ENCODE measurements around the gene SLC2A4RG. TPM values are rescaled to one million over a fixed set of nuclear protein-coding genes. Genes with fewer than 3 reads are reported as not detected.
A peak's percentile ranks its signal among the peaks of the same experiment; 100 is the strongest.
"Not testable (repeated sequence)": the region's sequence is repeated elsewhere in the genome, so short reads cannot be mapped to it uniquely, and the experiment has no call there.

Gene SLC2A4RG
- total RNA-seq, 1 experiment from 2014 or later, result 18.6 TPM

DNA sequence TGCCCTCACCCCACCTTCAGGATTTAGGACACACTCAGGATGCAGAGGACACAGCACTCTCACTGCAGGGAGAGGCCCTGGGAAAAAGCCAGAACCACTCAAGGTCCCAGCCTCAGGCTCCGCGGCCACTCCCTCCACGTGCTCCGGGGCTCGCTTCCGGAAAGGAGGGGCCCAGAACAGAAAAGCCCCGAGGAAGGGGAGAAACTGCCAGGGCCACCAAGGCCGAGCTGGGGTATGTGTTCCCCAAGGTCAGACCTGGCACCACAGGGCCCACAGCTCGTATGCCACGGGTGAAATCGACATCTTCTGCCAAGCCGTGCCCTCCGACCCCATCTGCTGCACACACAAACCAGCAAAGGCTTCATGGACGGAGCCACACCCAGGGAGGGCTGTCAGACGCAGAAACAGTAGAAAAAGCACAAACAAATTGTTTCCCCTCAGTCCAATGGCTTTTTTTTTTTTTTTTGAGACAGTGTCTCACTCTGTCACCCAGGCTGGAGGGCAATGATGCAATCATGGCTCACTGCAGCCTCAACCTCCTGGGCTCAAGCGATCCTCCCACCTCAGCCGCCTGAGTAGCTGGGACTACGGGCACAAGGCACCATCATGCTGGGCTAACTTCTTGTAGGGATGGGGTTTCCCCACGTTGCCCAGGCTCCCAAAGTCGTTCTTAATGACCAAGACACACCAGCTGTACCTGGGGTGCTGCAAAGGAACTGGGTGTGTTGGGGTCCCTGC lies 33.4 kb downstream of the SLC2A4RG start:
- no peaks in the 10 kb centered on the region for H3K9me3 ChIP-seq (ENCODE audit: low read length)
- no peaks in the 10 kb centered on the region for H3K4me1 ChIP-seq (ENCODE audit: low read length)
- H3K36me3 ChIP-seq (ENCODE audit: insufficient read depth, low read length), result no peaks in the 10 kb centered on the region
- H3K4me2 ChIP-seq (ENCODE audit: low read depth, low read length, poor library complexity, severe bottlenecking), result no peak overlapping the region
- no peaks in the 10 kb centered on the region for H4K20me1 ChIP-seq (ENCODE audit: insufficient read depth, low read depth, low read length)
- H3K79me2 ChIP-seq (ENCODE audit: low read length), result no peaks in the 10 kb centered on the region
- H3K4me3 ChIP-seq (ENCODE audit: low read length), result no peak overlapping the region
- no peak for DNase-seq
- no peak overlapping the region for H3K9ac ChIP-seq (ENCODE audit: low read length)
- no peak overlapping the region for H3K27ac ChIP-seq (ENCODE audit: low read length)
- H3K9me2 ChIP-seq (replicated peaks; ENCODE audit: insufficient read depth, low read length), result no peaks in the 10 kb centered on the region
- no peak overlapping the region for H2AFZ ChIP-seq (ENCODE audit: low read length)
- no peaks in the 10 kb centered on the region for H3K27me3 ChIP-seq (ENCODE audit: low read length)

GRCh38 chr20:63773571-63774241 lies 34.1 kb downstream of the SLC2A4RG start:
- no peak overlapping the region for H3K9ac ChIP-seq (ENCODE audit: low read length)
- no peak overlapping the region for H3K27ac ChIP-seq (ENCODE audit: low read length)
- no peaks in the 10 kb centered on the region for H3K27me3 ChIP-seq (ENCODE audit: low read length)
- no peaks in the 10 kb centered on the region for H4K20me1 ChIP-seq (ENCODE audit: insufficient read depth, low read depth, low read length)
- no peak for DNase-seq
- H3K4me2 ChIP-seq (ENCODE audit: low read depth, low read length, poor library complexity, severe bottlenecking), result no peak overlapping the region
- no peaks in the 10 kb centered on the region for H3K79me2 ChIP-seq (ENCODE audit: low read length)
- H3K9me3 ChIP-seq (ENCODE audit: low read length), result no peaks in the 10 kb centered on the region
- no peak overlapping the region for H3K4me3 ChIP-seq (ENCODE audit: low read length)
- H2AFZ ChIP-seq (ENCODE audit: low read length), result no peak overlapping the region
- H3K4me1 ChIP-seq (ENCODE audit: low read length), result no peaks in the 10 kb centered on the region
- H3K36me3 ChIP-seq (ENCODE audit: insufficient read depth, low read length), result no peaks in the 10 kb centered on the region
- H3K9me2 ChIP-seq (replicated peaks; ENCODE audit: insufficient read depth, low read length), result no peaks in the 10 kb centered on the region

DNA sequence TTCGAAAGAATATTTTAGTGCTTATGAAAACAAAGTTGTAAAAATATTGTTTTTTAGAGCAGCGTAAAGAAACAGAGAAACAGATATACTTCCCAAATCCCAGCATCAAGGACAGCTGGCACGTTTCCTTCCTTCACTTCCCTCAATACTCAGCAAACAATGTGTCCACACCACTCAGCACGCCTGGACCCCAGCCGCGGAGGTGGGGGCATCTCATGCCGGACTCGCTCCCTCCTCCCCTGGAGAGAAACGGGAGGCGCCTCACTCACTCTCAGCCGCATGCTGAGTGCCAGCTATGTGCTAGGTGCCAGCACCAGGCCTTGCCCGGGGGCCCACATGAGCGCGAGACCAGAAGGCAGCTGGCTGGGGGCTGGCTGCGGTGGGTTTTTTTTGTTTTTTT lies 34.7 kb downstream of the SLC2A4RG start:
- Histone ChIP-seq H3K27ac (ENCODE audit: low read length) (no peak overlapping the region), H2AFZ (ENCODE audit: low read length) (no peak overlapping the region), H3K4me2 (ENCODE audit: low read depth, low read length, poor library complexity, severe bottlenecking) (no peak overlapping the region), H3K27me3 (ENCODE audit: low read length) (no peaks in the 10 kb centered on the region), H3K9me3 (ENCODE audit: low read length) (no peaks in the 10 kb centered on the region), H3K9ac (ENCODE audit: low read length) (no peak overlapping the region), H3K9me2 (replicated peaks; ENCODE audit: insufficient read depth, low read length) (no peaks in the 10 kb centered on the region), H3K4me3 (ENCODE audit: low read length) (no peak overlapping the region), H4K20me1 (ENCODE audit: insufficient read depth, low read depth, low read length) (no peaks in the 10 kb centered on the region), H3K36me3 (ENCODE audit: insufficient read depth, low read length) (no peaks in the 10 kb centered on the region), H3K4me1 (ENCODE audit: low read length) (no peaks in the 10 kb centered on the region), H3K79me2 (ENCODE audit: low read length) (no peaks in the 10 kb centered on the region)
- no peak for DNase-seq

DNA sequence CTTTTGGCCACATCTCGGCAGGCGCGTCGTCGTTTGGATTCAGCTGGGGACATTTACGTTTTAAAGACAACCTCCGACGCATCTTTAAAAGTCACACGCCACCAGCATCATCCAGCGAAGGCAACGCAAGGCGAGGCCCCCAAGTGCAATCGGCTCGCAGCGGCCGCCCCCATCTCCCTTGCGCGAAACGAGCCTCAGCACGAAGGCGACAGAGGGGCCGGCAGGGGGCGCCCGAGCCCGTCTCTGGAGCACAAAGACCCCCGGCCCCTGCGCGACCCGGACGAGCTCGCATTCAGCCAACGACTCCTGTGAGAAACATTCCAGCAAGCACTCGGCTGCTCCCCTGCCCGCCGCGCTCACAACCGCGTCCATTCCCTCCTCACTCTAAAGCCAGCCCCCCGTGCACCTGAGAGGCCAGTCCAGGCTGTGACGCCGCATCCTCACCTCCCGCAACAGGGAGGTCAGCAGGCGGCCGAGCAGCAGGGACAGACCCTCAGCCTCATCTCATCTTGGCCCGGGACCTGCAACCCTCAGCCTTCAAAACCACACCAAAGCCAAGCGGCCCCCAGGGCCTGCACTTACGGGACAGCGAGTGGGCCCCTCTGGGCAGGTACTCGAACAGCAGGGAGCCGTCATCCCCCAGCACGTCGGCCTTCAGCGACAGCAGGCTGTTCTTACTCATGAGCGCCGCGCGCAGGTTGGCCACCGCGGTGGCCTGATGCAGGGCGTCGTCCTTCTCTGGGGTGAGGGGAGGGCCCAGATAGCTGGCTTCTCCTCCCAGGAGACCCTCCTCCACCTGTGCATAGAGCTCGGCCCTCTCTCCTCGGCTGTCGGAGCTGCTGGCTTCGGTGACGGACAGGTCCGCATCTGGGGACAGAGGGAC lies 35.8 kb downstream of the SLC2A4RG start:
- no peak overlapping the region for H2AFZ ChIP-seq (ENCODE audit: low read length)
- no peaks in the 10 kb centered on the region for H3K79me2 ChIP-seq (ENCODE audit: low read length)
- peak; percentile 57 for DNase-seq
- no peak overlapping the region for H3K4me3 ChIP-seq (ENCODE audit: low read length)
- H3K4me1 ChIP-seq (ENCODE audit: low read length), result no peaks in the 10 kb centered on the region
- H3K9me3 ChIP-seq (ENCODE audit: low read length), result no peaks in the 10 kb centered on the region
- H3K9me2 ChIP-seq (replicated peaks; ENCODE audit: insufficient read depth, low read length), result no peaks in the 10 kb centered on the region
- no peaks in the 10 kb centered on the region for H3K36me3 ChIP-seq (ENCODE audit: insufficient read depth, low read length)
- no peak overlapping the region for H3K4me2 ChIP-seq (ENCODE audit: low read depth, low read length, poor library complexity, severe bottlenecking)
- no peaks in the 10 kb centered on the region for H4K20me1 ChIP-seq (ENCODE audit: insufficient read depth, low read depth, low read length)
- H3K27me3 ChIP-seq (ENCODE audit: low read length), result no peaks in the 10 kb centered on the region
- H3K27ac ChIP-seq (ENCODE audit: low read length), result no peak overlapping the region
- H3K9ac ChIP-seq (ENCODE audit: low read length), result no peak overlapping the region

GRCh38 chr20:63776875-63777274 lies 37.3 kb downstream of the SLC2A4RG start:
- not testable (repeated sequence) for H3K79me2 ChIP-seq (ENCODE audit: low read length); H3K4me3 ChIP-seq (ENCODE audit: low read length); H3K9ac ChIP-seq (ENCODE audit: low read length); H3K9me3 ChIP-seq (ENCODE audit: low read length); H3K27me3 ChIP-seq (ENCODE audit: low read length); DNase-seq; H3K4me2 ChIP-seq (ENCODE audit: low read depth, low read length, poor library complexity, severe bottlenecking); H3K36me3 ChIP-seq (ENCODE audit: insufficient read depth, low read length); H2AFZ ChIP-seq (ENCODE audit: low read length); H3K4me1 ChIP-seq (ENCODE audit: low read length); H4K20me1 ChIP-seq (ENCODE audit: insufficient read depth, low read depth, low read length); H3K9me2 ChIP-seq (replicated peaks; ENCODE audit: insufficient read depth, low read length); H3K27ac ChIP-seq (ENCODE audit: low read length)

DNA sequence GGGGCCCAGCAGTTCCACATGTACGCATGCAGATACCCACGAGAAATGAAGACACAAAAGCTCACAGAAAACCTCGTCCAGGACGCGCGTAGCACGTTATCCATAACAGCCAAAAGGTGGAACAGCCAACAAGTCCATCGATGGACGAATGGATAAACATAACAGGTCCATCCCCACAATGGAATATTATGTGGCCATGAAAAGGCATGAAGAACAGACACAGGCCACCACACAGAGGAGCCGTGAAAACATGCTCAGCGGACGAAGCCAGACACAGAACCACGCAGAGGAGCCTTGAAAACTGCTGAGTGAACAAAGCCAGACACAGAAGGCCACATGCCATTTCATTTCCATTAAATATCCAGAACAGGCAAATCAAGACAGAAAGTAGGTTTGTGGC lies 38.0 kb downstream of the SLC2A4RG start:
- Histone ChIP-seq H3K4me1 (ENCODE audit: low read length) (no peaks in the 10 kb centered on the region), H3K79me2 (ENCODE audit: low read length) (no peaks in the 10 kb centered on the region), H3K9me2 (replicated peaks; ENCODE audit: insufficient read depth, low read length) (no peaks in the 10 kb centered on the region), H3K9ac (ENCODE audit: low read length) (no peak overlapping the region), H3K4me2 (ENCODE audit: low read depth, low read length, poor library complexity, severe bottlenecking) (no peak overlapping the region), H2AFZ (ENCODE audit: low read length) (no peak overlapping the region), H3K9me3 (ENCODE audit: low read length) (no peaks in the 10 kb centered on the region), H4K20me1 (ENCODE audit: insufficient read depth, low read depth, low read length) (no peaks in the 10 kb centered on the region), H3K27ac (ENCODE audit: low read length) (no peak overlapping the region), H3K27me3 (ENCODE audit: low read length) (no peaks in the 10 kb centered on the region), H3K4me3 (ENCODE audit: low read length) (no peak overlapping the region), H3K36me3 (ENCODE audit: insufficient read depth, low read length) (no peaks in the 10 kb centered on the region)
- DNase-seq, result no peak

GRCh38 chr20:63778034-63778752 lies 38.6 kb downstream of the SLC2A4RG start:
- H3K27ac ChIP-seq (ENCODE audit: low read length), result no peak overlapping the region
- no peak overlapping the region for H3K4me2 ChIP-seq (ENCODE audit: low read depth, low read length, poor library complexity, severe bottlenecking)
- H3K27me3 ChIP-seq (ENCODE audit: low read length), result no peaks in the 10 kb centered on the region
- no peaks in the 10 kb centered on the region for H4K20me1 ChIP-seq (ENCODE audit: insufficient read depth, low read depth, low read length)
- no peak for DNase-seq
- H3K9me3 ChIP-seq (ENCODE audit: low read length), result no peaks in the 10 kb centered on the region
- H3K4me1 ChIP-seq (ENCODE audit: low read length), result no peaks in the 10 kb centered on the region
- no peaks in the 10 kb centered on the region for H3K79me2 ChIP-seq (ENCODE audit: low read length)
- no peak overlapping the region for H3K9ac ChIP-seq (ENCODE audit: low read length)
- H3K9me2 ChIP-seq (replicated peaks; ENCODE audit: insufficient read depth, low read length), result no peaks in the 10 kb centered on the region
- H3K36me3 ChIP-seq (ENCODE audit: insufficient read depth, low read length), result no peaks in the 10 kb centered on the region
- no peak overlapping the region for H2AFZ ChIP-seq (ENCODE audit: low read length)
- H3K4me3 ChIP-seq (ENCODE audit: low read length), result no peak overlapping the region

- H3K9me2 ChIP-seq (replicated peaks; ENCODE audit: insufficient read depth, low read length), result no peaks in the 10 kb centered on the region
- H3K4me1 ChIP-seq (ENCODE audit: low read length), result no peaks in the 10 kb centered on the region
- no peak overlapping the region for H3K9ac ChIP-seq (ENCODE audit: low read length)
- no peak for DNase-seq
- no peaks in the 10 kb centered on the region for H3K27me3 ChIP-seq (ENCODE audit: low read length)
- no peak overlapping the region for H3K4me2 ChIP-seq (ENCODE audit: low read depth, low read length, poor library complexity, severe bottlenecking)
- H3K4me3 ChIP-seq (ENCODE audit: low read length), result no peak overlapping the region
- no peaks in the 10 kb centered on the region for H3K79me2 ChIP-seq (ENCODE audit: low read length)
- no peaks in the 10 kb centered on the region for H3K9me3 ChIP-seq (ENCODE audit: low read length)
- H2AFZ ChIP-seq (ENCODE audit: low read length), result no peak overlapping the region
- no peaks in the 10 kb centered on the region for H3K36me3 ChIP-seq (ENCODE audit: insufficient read depth, low read length)
- H4K20me1 ChIP-seq (ENCODE audit: insufficient read depth, low read depth, low read length), result no peaks in the 10 kb centered on the region
- no peak overlapping the region for H3K27ac ChIP-seq (ENCODE audit: low read length)
These were observed 39.3 kb downstream of the SLC2A4RG start for GRCh38 chr20:63778857-63779256.

All from Karpas-422 (cell line).